MM.1S (cell line): ENCODE measurements around the gene CLCNKB.

Experiments used
- CTCF ChIP-seq: fragments of 300-600 bp; sonication (generic); IDR thresholded peaks from 2 replicates; pipeline ENCODE4 v1.5.1; 2016; ENCODE audit warnings: antibody characterized with exemption, low read length, mixed read lengths
- EZH2 ChIP-seq: fragments of 300-600 bp; sonication (generic); optimal IDR thresholded peaks from 2 replicates; pipeline ENCODE3; 2017; ENCODE audit warnings: low read depth, mild to moderate bottlenecking, antibody characterized with exemption, low read length, mixed read lengths
- EZH2phosphoT487 ChIP-seq: fragments of 300-600 bp; sonication (generic); IDR thresholded peaks from 2 replicates; pipeline ENCODE4 v1.6.1; 2018; ENCODE audit warnings: antibody characterized with exemption, low read length

GRCh38 chr1:16009030-16009460, 34.5 kb upstream of the CLCNKB start:
- TF ChIP-seq CTCF = peak; percentile 96
- no peak for TF ChIP-seq EZH2phosphoT487
- no peak for TF ChIP-seq EZH2
